Osteoblast (primary cell): ENCODE data around the gene GABRR3. TPM values are rescaled to one million over a fixed set of nuclear protein-coding genes. Genes with fewer than 3 reads are reported as not detected.
"Not testable (repeated sequence)": the region's sequence is repeated elsewhere in the genome, so short reads cannot be mapped to it uniquely, and the experiment has no call there.

ENCODE experiments used
- DNase-seq: peaks from one replicate; pipeline ENCODE4 v3.0.0; 2011; ENCODE audit warnings: low spot score, mixed read lengths; ENCODE audit not compliant: insufficient read length; ENCODE audit errors: missing footprints
- H2AFZ ChIP-seq: 2 replicates; pipeline ENCODE4 v1.6.0; 2011; ENCODE audit warnings: mild to moderate bottlenecking, low read length
- H3K27ac ChIP-seq: 2 replicates; pipeline ENCODE4 v1.5.1; 2011; ENCODE audit warnings: mild to moderate bottlenecking, low read depth, low read length, moderate library complexity
- H3K27me3 ChIP-seq: 2 replicates; pipeline ENCODE4 v1.6.0; 2012; ENCODE audit warnings: mild to moderate bottlenecking, control low read depth, inconsistent platforms, low read length, moderate library complexity; ENCODE audit not compliant: insufficient read depth
- H3K36me3 ChIP-seq: 2 replicates; pipeline ENCODE4 v1.5.1; 2011; ENCODE audit warnings: mild to moderate bottlenecking, low read length, control low read depth, moderate library complexity; ENCODE audit not compliant: insufficient read depth
- H3K4me1 ChIP-seq: 2 replicates; pipeline ENCODE4 v1.5.1; 2011; ENCODE audit warnings: mild to moderate bottlenecking, low read length, control low read depth, moderate library complexity; ENCODE audit not compliant: insufficient read depth
- H3K4me2 ChIP-seq: 2 replicates; pipeline ENCODE4 v1.6.0; 2011; ENCODE audit warnings: mild to moderate bottlenecking, low read length; ENCODE audit not compliant: insufficient read depth
- H3K4me3 ChIP-seq: fragments of 200-600 bp; sonication (generic); 3 replicates; pipeline ENCODE4 v1.5.1; 2012; ENCODE audit warnings: mild to moderate bottlenecking, low read length, inconsistent platforms; ENCODE audit not compliant: insufficient read depth
- H3K79me2 ChIP-seq: 2 replicates; pipeline ENCODE4 v1.6.0; 2012; ENCODE audit warnings: mild to moderate bottlenecking, low read length, control low read depth, inconsistent platforms; ENCODE audit not compliant: insufficient read depth
- H3K9me3 ChIP-seq: 2 replicates; pipeline ENCODE4 v1.5.1; 2011; ENCODE audit warnings: low read depth, low read length, control low read depth
- H4K20me1 ChIP-seq: 2 replicates; pipeline ENCODE4 v1.6.0; 2012; ENCODE audit warnings: mild to moderate bottlenecking, low read length, control low read depth; ENCODE audit not compliant: insufficient read depth
- total RNA-seq: library from RNA; depleted of rRNA; stranded (reverse); fragments of >200 nt; gene quantifications from 2 replicates; pipeline ENCODE4 v1.2.3, GENCODE V29; 2012
- TF ChIP-seq, protein P1 (sequence below): IDR thresholded peaks from 2 replicates; pipeline ENCODE4 v1.5.1; 2011; ENCODE audit warnings: mild to moderate bottlenecking, low read depth, low read length, moderate library complexity; ENCODE audit errors: extremely low read depth

The GABRR3 gene
- total RNA-seq, 1 donor: not detected

GRCh38 chr3:98018301-98018700, 16.8 kb downstream of the GABRR3 start:
- no peaks in the 10 kb centered on the region for H3K79me2 ChIP-seq

DNA sequence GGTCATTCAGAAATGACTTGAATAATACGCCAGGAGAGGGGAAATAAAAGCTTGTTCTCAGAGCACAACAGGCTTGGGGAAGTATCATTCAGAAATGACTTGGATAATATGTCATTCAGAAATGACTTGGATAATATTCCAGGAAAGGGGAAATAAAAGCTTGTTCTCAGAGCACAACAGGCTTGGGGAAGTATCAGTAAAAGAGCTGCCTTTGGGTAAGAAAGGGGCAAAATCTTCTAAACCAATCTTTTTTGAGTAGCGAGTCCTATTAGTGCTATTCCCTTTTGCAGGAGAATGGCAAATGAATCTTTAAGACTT, 20.9 kb downstream of the GABRR3 start:
- H3K4me3 ChIP-seq: no peak overlapping the region
- H4K20me1 ChIP-seq: no peaks in the 10 kb centered on the region
- DNase-seq: no peak
- H3K27me3 ChIP-seq: no peaks in the 10 kb centered on the region
- H3K27ac ChIP-seq: no peak overlapping the region
- no peaks in the 10 kb centered on the region for H3K79me2 ChIP-seq
- H3K36me3 ChIP-seq: no peaks in the 10 kb centered on the region
- TF ChIP-seq, protein P1, sequence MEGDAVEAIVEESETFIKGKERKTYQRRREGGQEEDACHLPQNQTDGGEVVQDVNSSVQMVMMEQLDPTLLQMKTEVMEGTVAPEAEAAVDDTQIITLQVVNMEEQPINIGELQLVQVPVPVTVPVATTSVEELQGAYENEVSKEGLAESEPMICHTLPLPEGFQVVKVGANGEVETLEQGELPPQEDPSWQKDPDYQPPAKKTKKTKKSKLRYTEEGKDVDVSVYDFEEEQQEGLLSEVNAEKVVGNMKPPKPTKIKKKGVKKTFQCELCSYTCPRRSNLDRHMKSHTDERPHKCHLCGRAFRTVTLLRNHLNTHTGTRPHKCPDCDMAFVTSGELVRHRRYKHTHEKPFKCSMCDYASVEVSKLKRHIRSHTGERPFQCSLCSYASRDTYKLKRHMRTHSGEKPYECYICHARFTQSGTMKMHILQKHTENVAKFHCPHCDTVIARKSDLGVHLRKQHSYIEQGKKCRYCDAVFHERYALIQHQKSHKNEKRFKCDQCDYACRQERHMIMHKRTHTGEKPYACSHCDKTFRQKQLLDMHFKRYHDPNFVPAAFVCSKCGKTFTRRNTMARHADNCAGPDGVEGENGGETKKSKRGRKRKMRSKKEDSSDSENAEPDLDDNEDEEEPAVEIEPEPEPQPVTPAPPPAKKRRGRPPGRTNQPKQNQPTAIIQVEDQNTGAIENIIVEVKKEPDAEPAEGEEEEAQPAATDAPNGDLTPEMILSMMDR: no peak
- H3K9me3 ChIP-seq: no peaks in the 10 kb centered on the region
- H3K4me1 ChIP-seq: no peaks in the 10 kb centered on the region
- H2AFZ ChIP-seq: no peak overlapping the region
- no peak overlapping the region for H3K4me2 ChIP-seq

More at GRCh38 chr3:98018301-98018700, 16.8 kb downstream of the GABRR3 start:
- H4K20me1 ChIP-seq: no peaks in the 10 kb centered on the region
- no peak overlapping the region for H3K4me3 ChIP-seq
- no peak for DNase-seq
- H3K9me3 ChIP-seq: no peaks in the 10 kb centered on the region
- no peaks in the 10 kb centered on the region for H3K36me3 ChIP-seq
- H3K4me2 ChIP-seq: no peak overlapping the region
- peaks cover 7% of the 10 kb centered on the region for H3K27me3 ChIP-seq
- H3K4me1 ChIP-seq: no peaks in the 10 kb centered on the region
- H2AFZ ChIP-seq: no peak overlapping the region
- TF ChIP-seq, protein P1: no peak
- no peak overlapping the region for H3K27ac ChIP-seq

- DNase-seq: no peak
- Histone ChIP-seq H3K9me3 (no peaks in the 10 kb centered on the region), H3K36me3 (no peaks in the 10 kb centered on the region), H2AFZ (no peak overlapping the region), H3K4me2 (no peak overlapping the region), H3K27ac (no peak overlapping the region), H4K20me1 (no peaks in the 10 kb centered on the region), H3K4me3 (no peak overlapping the region), H3K79me2 (no peaks in the 10 kb centered on the region), H3K27me3 (no peaks in the 10 kb centered on the region), H3K4me1 (no peaks in the 10 kb centered on the region)
- TF ChIP-seq, protein P1: no peak
These were observed 21.5 kb downstream of the GABRR3 start for GRCh38 chr3:98013411-98014267.

DNA sequence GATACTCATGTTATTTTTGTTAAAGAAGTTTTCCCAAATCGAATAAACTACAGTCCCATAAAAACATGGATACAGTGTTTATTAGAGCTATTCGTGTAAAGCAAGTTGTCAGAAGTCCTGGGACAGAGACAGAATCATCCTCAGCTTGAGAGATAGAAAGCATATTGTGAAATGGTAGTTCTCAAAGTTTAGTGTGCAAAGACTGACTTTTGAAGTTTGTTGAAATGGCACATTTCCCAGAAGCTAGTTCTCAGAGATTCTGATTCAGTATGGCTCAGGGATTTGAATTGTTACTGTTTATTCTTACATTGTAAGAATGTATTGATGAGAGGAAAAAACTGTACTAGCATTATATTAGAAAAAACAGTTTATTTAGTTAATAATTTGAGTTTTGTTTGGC, 22.1 kb downstream of the GABRR3 start:
- H3K4me3 ChIP-seq: no peak overlapping the region
- H3K4me2 ChIP-seq: no peak overlapping the region
- TF ChIP-seq, protein P1: no peak
- no peaks in the 10 kb centered on the region for H3K27me3 ChIP-seq
- H3K36me3 ChIP-seq: no peaks in the 10 kb centered on the region
- no peaks in the 10 kb centered on the region for H3K79me2 ChIP-seq
- no peak overlapping the region for H3K27ac ChIP-seq
- H2AFZ ChIP-seq: no peak overlapping the region
- no peaks in the 10 kb centered on the region for H3K9me3 ChIP-seq
- no peaks in the 10 kb centered on the region for H4K20me1 ChIP-seq
- DNase-seq: no peak
- H3K4me1 ChIP-seq: no peaks in the 10 kb centered on the region

DNA sequence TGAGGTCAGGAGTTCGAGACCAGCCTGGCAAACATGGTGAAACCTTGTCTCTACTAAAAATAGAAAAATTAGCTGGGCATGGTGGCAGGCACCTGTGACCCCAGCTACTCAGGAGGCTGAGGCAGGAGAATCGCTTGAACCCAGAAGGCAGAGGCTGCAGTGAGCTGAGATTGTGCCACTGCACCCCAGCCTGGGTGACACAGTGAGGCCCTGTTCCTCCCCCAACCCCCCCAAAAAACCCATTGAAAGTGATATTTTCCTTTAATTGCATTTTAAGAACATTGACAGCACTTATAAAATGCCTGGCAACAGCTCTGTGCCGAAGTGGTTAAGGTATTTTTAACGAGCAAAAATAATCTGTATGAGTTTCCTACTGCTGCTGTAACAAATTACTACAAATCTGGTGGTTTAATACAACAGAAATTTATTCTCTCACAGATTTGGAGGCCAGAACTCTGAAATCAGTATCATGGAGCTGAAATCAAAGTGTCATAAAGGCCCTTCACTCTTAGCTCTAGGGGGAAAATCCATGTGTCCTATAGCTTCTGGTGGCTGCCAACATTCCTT, 24.1 kb downstream of the GABRR3 start:
- H2AFZ ChIP-seq, H3K4me2 ChIP-seq, H3K27ac ChIP-seq, H3K4me1 ChIP-seq, H3K36me3 ChIP-seq, H3K79me2 ChIP-seq, H3K27me3 ChIP-seq, DNase-seq, H3K4me3 ChIP-seq, H4K20me1 ChIP-seq, H3K9me3 ChIP-seq: not testable (repeated sequence)
